Tongue (tissue), 2 donors: ENCODE data around the gene PELI1. TPM values are rescaled to one million over a fixed set of nuclear protein-coding genes. Genes with fewer than 3 reads are reported as not detected.

Experiments used
- DNase-seq: peaks from one replicate; pipeline ENCODE4 v3.0.0-alpha.2; 2015
- total RNA-seq: library from RNA; depleted of rRNA; stranded (reverse); fragments of >200 nt; gene quantifications from one replicate; pipeline ENCODE4 v1.2.3, GENCODE V29; 2014

Gene PELI1
- total RNA-seq, 1 donor from 2014 or later: 31.4 TPM

DNA sequence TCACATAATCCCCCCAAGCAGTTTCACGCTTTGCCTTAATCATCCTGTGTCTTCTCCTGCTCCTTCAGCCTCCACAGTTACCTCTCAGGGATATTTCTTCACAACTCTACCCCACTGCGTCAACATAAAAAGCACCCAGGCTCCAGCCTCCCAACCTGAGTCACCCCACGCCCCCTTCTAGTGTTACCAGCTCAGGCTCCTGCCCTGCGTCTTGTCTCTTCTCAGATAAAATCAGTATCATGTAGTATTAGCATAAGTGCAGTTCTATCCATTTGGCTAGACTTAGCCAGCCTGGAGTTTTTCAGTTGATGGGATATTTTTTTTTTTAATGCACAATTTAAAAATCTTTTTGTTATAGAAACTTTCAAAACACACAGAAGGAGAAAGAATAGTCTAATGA is 9.6 kb upstream of the PELI1 start:
- DNase-seq: no peak

DNA sequence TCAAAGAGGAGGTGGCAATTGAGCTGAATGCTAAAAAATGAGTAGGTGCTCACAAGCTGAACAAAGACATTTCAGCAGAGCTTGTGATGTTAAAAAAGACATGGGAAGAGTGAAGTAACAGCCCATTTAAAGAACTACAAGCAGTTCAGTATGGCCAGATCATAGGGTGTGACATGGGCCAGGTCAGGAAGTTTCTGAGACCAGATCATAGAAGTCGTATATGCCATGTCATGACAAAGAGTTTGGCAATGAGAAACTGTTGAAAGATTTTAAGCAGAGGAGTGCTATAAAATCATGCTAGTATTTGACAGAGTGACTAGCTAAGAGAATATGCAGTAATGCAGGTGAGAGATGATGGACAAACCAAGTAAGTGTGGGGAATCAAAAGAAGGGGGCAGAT is 7.3 kb upstream of the PELI1 start:
- no peak for DNase-seq

DNA sequence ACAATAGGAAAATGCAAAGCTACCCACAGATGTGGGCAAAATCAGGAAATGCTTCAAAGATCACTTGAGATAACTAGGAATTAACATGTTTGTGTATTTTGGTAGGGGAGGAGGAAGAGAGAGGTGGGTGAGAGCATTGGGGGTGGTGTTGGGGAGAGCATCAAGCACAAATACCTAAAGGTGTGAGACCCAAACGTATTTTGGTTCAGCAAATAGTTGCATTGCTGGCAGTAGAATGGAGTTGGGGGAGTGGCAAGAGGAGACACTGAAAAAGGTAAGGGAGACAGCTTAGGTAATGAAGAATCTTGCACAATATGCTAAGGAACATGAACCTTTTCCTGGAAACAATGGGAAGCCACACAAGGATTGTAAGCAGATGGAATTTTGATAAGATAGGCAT is 1.5 kb upstream of the PELI1 start:
- no peak for DNase-seq

DNA sequence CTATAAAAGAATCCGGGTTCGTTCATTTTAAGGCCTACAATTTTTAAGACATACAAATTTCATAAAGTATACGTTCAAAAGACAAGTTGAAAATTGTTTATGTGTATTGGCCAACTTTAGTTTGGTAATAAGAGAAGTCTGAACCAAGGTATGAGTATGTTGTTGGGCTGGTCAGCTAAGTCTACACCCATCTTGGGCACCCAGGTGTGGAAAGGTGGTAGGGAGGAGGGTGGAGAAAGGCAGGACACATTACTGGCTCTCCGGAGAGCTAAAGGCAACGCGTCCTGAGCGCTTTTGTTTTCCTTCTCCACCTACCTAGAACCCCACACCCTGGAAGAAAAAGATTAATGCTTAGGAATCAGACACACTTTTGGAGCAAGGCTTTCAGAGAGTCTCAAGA is 899 bp upstream of the PELI1 start:
- no peak for DNase-seq

DNA sequence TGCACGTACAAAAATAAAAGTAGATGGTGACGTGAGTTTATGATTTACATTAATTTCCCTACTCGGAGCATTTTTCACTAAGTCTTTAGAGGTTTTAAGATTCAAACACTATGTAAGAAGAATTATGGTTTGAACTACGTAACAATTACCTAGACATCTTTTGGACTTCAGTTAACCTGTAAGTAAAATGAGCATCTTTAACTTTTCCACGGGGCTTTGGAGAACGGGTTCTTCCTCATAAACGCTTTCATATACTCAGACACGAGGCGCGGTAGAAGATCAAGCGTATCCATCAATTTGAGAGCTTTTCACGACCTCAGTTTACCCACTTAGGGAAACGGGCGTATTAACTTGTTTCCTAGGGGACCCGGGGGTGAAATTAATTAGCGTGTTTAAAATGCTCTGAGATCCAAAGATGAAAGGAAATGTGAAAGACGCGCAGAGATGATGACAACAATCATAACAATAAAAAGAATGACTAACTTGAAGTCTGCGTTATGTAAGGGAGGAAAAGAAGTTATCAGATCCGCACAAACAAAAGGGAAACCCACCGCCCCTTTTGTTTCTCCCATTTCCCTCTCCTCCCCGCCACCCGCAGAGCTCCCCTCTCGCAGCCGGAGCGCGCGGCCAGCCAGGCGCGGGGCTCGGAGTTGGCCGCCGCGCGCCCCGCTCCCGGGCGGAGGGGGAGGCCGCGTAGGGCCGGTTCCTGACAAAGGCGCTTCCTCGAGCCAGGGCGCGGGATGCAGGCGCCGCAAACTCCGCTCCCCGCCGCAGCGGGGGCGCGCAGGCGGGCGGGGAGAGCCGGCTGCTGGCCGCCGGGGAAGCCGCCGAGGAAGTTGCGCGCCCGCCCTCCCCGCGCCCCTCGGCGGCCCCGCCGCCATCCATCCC is 807 bp downstream of the PELI1 start:
- DNase-seq: peak; percentile 67

DNA sequence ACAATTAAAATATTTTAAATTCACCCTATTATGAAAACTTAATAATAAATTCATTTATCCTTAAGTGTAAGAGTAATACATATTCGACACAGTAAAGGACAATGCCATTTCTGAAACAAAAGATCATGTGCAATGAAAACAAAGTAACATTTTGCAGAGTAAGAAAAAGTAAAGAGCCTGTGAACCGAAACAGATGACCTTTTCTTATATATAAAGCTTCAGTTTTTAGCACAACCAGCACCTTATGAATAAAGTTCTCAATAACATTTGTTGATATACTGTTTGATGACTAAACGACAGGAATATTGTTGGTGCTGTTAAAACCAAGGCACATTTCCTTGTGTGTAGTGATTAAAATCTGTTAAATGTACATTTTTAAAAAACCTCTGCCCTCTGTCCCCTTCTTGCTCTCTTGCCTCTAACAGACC is 1.5 kb downstream of the PELI1 start:
- DNase-seq: no peak

DNA sequence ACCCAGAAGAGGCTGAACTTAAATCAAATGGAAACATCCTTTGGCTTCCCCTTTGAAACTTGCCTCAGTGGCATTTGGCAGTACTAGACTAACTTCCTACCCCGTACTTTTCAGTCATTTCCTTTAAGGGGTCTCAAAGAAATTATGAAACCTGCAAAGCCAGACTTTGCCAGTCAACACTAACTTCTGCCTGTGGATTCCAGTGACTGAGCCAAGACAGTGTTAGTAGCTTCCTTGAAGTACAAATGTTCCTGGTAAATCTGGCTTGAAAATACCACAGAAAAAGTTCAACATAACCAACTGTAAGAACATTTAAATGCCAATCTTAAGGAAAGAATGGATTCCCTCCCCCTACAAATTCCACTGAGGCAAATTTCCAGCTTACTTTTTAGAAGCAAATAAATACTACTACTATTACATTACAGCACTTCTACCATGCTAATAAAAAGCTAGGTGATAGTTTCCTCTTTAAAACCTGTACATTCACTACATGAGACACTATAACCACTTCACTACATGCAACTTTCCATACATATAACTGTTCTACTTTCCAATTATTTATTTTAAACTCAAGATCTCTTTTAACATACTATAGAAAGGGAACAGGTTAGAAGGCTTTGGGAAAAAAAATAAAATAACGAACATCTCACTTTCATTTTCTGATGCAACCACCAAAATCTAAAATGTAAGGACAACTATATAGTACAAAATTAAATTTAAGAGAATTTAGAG is 2.4 kb downstream of the PELI1 start:
- DNase-seq: no peak

DNA sequence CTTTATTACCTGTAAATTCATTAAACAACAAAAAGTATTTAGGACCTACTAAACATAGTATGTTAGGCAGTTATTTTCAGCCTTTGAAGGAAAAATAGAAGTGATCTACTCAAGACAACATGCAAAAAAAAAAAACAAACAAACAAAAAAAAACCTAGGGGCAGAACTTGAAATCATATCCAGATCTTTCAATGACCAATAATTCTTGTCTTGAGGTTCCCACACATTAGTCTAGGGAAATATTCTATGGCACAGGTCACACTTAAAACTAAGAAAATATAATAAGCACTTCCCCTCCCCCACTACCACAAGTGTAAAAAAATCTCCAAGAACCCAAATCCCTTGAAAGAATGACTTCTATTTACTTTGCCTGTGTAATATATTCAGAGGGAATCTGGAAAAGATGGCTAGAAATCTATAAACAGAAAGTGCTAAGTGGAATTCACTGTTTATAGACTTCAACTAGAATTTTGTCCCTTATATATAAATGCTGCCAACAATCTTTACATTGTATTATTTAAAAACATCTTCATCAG is 3.5 kb downstream of the PELI1 start:
- DNase-seq: no peak

DNA sequence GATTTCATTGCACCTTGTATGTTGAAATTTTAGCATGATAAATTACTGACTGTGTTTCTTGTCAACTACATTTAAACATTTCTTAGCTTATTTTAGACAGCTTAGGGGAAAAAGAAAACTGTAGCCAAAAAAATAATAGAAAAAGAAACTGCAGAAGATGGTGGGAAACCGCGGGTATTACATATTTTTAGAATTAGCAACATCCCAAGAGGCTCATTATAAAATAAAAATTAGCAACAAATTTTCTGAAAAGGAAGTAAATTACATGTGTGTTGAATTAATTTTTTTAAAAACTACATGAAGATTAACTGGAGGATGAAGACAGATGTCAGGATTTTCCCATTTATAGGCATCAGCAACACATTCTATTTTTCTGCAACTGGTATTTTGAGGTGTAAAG is 4.3 kb downstream of the PELI1 start:
- no peak for DNase-seq

DNA sequence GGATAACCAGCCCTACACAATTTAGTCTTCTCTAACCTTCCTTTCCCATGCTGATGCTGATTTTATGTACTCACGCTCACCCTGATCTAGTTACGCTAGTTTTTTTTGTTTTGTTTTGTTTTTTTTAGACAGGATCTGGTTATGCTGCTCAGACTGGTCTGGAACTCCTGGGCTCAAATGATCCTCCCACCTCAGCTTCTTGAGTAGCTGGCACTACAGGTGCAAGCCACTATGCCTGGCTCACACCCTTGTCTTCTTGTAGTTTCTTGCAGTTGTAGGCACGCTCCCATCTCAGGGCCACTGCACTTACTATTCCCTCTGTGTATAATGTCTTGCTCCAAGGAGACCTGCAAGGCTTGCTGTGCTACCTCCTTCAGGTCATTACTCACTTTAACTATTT is 6.2 kb downstream of the PELI1 start:
- no peak for DNase-seq

DNA sequence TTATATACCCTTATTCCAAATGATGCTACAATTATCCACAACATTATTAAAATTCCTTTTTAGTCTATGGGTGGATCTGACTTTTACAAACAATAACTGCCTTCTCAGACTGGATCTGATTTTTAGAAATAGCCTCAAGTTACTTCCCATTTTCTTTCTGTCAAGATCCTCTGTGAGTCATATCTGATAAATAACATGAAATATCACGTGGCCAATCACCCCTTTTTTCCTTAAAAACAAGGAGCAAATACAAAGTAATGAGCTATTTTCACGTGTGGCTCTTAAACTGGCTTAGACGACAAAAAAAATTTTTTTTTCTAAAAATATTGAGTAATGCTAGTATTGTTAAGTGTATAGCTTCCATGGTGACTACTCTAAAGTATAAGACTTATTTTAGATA is 6.7 kb downstream of the PELI1 start:
- DNase-seq: no peak

DNA sequence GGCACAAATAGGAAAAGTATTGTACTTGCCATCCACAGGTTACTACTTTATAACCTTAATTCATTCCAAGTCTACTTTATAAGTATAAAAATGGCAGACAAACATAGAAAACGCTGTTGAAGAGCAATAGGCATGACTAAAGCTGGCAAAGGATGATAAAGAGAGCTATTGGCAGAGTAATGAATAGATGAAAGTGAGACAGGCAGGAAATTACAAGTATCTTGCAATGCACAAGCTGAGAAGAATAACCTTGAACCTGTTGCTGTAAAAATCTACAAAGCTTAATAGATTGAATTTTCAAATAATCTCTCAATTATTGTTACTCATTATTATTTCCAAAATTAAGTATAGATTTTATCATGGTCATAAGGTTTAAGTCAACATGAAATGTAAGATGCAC is 8.8 kb downstream of the PELI1 start:
- DNase-seq: no peak

DNA sequence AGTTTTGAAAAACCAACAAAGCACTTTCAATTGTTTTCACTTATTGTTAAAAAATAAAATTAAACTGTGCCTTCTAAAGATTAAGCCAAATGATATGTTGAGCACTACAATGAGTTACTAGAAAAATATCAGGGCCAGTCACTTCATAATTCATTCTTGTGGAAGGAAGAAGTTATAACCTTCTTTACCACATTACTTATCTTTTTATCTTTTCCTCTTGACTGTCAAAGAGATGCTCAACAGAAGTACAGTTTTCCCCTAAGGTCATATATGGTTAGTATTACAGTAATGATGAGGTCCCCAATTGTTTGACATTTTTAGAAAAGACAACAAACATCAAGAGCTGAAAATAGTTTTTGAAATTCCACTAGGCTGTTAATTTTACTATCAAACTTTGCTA is 9.4 kb downstream of the PELI1 start:
- DNase-seq: no peak

DNA sequence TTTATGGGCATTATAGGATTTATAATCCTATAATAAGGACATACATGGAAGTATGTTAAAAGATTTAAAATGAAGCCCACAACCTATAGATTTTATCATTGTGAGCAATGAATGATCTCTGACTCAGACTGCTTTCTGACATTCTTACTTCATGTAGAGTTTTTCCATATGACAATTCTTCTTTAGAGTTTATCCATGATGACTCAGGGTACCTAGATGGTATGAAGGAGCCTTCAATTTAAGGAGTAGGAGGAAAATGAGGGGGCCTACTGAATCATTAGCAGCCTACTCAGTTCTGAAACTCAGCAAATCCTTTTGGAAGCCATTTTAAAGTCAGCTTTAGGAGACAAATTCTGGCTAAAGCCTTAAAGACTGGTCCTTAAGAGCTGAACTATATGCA is 10.4 kb downstream of the PELI1 start:
- DNase-seq: no peak

DNA sequence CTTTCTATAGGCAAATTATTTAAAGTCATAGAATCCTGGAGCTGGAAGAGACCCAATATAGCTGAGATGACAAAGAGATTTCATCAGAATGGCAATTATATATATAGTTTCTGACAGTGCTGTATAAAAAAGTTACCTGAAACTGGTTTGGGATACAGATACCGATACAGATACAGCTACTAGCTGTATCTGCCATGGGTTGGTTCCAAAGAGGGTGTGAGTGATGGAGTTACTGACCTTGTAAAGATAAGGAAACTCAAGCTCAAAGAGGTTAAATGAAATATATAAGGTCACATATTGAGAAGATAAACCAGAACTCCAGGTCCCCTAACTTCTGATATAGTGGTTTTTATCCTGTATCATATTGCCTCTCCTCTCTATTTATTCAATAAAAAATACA is 10.9 kb downstream of the PELI1 start:
- no peak for DNase-seq

DNA sequence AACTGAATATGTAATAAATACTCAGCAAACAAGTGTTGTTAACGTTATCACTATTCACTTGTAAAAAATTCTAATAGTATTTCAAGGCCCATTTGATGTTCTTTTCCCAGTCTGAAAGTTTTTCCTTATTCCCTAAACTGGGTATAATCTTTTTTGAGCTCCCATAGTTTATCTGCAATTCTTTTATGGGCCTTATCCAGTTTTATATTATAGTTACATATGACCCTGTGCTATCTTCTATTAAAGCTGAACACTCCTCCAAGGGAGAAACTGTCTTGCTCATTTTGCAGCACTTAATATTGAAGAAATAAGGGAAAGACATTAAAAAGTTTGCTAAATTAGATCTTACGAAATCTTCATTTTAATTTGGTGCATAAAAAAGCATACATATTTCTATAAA is 13.9 kb downstream of the PELI1 start:
- no peak for DNase-seq

DNA sequence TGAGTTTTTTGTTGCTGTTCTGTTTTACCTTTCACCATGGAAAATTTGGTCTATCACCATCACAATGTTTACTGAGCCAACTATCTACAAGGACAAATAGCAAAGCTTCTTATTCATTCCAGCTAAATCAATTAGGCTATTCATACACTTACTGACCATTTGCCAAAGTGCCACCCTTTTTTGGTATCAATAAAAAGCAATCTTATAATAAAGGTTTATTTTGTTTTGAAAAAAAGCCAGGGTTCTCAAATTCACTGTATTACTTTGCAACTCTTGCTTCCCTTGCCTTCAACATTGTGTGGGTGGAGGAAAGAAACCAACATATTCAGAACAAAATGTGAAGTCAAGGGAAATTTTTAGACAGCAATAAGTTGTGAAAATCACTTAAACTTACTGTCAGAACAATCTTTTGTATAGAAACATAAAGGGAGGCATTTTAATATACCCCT is 15.3 kb downstream of the PELI1 start:
- no peak for DNase-seq

DNA sequence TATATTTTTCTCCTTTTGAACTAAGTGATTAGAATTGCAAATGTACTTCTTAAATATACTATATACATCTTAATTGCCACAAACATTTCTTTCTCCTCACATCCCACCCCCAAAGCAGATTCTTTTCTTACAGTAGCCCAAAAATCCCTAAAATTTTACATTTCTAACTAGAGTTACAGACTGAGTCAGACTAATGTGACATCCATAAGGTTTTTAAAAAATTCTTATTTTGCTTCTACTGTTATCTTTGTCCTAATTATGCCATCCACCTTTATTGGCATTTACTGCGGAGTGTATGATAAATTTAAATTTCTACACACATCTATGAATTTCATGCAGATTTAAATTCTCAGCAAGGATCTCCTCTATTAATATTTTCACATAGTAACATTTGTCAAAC is 15.8 kb downstream of the PELI1 start:
- no peak for DNase-seq

DNA sequence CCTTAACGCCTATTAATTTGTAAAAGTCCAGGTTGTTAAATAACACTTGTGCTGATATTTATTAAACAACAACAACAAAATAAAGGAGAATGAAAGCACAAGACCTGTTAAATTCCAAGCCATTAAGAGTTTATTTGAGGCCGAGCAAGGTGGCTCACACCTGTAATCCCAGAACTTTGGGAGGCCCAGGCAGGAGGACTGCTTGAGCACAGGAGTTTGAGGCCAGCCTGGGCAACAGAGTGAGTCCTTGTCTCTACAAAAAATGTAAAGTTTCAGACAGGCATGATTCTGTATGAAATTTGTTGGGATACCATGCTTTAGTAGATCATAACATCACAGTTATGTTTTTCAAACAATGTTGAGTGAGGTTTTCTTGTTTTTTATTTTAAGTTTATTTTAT is 17.1 kb downstream of the PELI1 start:
- DNase-seq: no peak

DNA sequence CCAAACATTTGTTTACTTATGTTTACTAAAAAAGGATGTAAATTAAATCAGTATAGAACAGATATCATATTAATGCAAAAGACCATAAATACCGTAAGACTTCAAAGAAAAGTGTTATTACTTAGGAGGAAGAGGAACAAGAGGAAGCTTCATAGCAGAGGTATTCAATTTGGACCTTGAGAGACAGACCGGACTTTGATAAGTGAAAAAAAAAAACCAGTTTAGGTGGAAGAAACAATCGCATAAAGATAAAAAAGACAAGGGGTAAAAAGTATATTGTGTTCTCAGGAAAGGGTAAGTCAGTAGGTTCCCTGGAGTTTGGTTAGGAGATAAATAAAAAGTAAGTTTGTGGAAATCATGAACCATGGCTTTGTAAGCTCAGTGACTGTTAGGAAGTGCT is 17.6 kb downstream of the PELI1 start:
- no peak for DNase-seq

DNA sequence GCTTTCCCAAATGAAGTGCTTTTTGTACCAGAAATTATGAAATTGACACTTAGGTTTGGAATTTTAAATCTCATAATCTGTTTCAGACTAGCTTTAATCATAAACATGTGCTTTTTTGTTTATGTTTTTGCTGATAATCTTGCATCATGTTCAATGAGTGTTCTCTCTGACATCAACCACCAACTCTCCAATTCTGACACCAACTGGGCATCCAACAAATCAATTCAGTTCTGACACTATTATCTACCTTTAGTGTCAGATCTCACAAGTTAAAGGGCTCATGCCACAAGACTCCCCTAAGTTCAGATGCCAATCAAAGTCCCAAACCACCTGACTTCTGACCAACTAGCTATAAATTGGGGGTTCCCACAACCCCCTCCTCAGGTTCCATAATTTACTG is 19.6 kb downstream of the PELI1 start:
- DNase-seq: no peak

DNA sequence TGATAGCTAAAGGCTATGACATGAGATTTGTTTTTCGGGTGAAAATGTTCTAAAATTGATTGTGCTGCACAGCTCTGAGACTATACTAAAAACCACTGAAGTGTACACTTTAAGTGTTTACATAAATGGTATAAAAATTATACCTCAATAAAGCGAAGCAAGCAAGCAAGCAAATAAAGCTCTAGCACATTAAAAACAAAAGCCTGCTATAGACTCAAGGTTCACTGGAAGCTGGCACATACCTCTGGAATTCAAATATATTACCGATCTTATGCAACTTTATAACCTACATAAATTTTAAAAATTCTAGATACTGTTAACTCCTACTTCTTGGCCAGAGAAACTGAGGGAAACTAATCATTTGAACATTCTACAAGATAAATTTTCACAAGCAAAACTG is 20.1 kb downstream of the PELI1 start:
- DNase-seq: no peak

DNA sequence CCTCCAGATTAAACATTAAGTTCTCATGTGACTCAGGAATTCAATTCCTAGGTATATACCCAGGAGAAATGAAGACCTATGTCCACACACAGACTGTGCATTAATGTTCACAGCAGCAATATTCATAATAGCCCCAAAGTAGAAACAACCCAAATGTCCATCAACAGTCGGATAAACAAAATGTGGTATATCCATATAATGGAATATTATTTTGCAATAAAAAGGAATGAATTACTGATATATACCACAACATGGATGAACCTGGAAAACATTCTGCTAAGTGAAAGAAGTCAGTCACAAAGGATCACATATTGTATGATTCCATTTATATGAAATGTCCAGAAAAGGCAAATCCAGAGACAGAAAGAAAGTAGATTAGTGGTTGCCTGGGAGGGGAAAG is 20.5 kb downstream of the PELI1 start:
- no peak for DNase-seq

DNA sequence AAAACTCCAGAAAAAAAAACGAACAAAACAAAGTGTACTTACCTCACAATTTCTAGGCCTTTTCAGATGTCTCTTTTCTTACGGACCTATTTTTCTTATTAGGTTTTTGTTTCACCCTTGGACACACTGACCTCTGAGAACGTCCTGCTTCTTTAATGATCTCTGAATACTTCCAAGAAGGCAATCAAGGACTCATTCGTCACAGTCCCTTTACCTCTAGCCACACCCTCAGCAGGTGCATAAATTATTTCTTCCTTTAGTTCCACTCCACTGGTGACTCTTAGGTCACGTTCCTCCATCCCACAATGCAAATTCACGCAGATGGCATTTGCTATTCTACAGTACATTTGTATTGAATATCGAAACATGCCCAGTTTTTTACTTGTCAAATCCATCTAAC is 21.9 kb downstream of the PELI1 start:
- no peak for DNase-seq
